ENCODE measurements around the gene BROX.

GRCh38 chr1:222663431-222663934 lies 48.9 kb upstream of the BROX start:
- TF ChIP-seq CTCF (IDR thresholded peaks at IDR 0.05; ENCODE audit: low read depth, low read length, missing input control): no peak
- TF ChIP-seq, protein P1, sequence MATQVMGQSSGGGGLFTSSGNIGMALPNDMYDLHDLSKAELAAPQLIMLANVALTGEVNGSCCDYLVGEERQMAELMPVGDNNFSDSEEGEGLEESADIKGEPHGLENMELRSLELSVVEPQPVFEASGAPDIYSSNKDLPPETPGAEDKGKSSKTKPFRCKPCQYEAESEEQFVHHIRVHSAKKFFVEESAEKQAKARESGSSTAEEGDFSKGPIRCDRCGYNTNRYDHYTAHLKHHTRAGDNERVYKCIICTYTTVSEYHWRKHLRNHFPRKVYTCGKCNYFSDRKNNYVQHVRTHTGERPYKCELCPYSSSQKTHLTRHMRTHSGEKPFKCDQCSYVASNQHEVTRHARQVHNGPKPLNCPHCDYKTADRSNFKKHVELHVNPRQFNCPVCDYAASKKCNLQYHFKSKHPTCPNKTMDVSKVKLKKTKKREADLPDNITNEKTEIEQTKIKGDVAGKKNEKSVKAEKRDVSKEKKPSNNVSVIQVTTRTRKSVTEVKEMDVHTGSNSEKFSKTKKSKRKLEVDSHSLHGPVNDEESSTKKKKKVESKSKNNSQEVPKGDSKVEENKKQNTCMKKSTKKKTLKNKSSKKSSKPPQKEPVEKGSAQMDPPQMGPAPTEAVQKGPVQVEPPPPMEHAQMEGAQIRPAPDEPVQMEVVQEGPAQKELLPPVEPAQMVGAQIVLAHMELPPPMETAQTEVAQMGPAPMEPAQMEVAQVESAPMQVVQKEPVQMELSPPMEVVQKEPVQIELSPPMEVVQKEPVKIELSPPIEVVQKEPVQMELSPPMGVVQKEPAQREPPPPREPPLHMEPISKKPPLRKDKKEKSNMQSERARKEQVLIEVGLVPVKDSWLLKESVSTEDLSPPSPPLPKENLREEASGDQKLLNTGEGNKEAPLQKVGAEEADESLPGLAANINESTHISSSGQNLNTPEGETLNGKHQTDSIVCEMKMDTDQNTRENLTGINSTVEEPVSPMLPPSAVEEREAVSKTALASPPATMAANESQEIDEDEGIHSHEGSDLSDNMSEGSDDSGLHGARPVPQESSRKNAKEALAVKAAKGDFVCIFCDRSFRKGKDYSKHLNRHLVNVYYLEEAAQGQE (IDR thresholded peaks at IDR 0.05): no peak
